GM21515 (cell line): Measurements from ENCODE around the gene HLA-E.
"Not testable (repeated sequence)": the region's sequence is repeated elsewhere in the genome, so short reads cannot be mapped to it uniquely, and the experiment has no call there.

ENCODE experiments used
- ATAC-seq: cut with Tn5 transposase; IDR thresholded peaks from one replicate; pipeline ENCODE4 v1.9.1; 2021; ENCODE audit not compliant: unreplicated experiment

HLA-E gene

GRCh38 chr6:30500421-30501355 lies 11.4 kb downstream of the HLA-E start:
- ATAC-seq, result no peak

- ATAC-seq, result peak; percentile 44
These were observed 18.8 kb downstream of the HLA-E start for GRCh38 chr6:30507849-30508827.

- ATAC-seq, result peak; percentile 41
These were observed 19.8 kb downstream of the HLA-E start for GRCh38 chr6:30508890-30509736.

DNA sequence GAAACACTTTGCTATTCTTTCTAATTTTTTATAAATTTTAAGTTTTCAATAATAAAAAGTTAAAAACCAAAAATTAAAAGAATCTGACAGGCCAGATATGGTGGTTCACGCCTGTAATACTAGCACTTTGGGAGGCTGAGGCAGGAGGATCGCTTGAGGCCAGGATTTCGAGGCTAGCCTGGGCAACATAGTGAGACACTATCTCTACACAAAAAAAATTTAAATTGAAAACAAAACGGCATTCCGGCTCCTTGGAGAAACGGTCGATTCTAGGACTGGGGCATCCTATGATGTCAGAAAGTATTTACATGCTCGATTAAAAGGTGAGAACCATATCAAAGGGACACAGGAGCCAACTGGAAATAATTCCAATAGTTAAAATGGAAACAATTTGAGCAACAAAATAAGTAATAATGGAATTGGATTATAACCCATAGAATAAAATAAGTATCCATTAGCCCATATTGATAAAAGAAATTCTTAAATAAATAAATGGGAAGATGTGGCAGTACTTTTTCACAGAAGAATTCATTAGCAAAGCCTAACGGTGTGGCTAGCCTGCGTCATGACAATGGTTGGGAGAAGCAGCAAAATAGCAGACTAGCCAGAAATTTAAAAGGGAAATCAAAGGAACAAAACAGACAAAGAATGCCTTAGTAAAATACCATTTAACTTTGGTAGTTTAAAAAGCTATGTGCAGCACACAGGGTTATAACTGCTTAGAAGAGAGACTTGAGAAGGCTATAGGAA lies 21.3 kb downstream of the HLA-E start:
- ATAC-seq, result no peak

DNA sequence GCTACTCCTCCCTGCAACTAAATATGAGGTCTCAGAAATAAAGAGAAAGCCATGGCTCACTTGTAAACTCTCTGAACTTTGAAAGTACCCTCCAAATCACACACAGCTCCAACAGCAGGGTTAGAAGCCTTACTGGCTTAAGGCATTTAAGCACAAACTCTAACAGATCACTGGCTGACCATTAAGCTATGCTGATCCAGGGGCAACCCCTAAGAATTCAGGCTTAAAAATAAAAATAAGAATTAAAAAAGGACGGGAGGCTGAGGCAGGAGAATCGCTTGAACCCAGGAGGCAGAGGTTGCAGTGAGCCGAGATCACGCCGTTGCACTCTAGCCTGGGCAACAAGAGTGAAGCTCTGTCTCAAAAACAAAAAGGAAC lies 21.8 kb downstream of the HLA-E start:
- ATAC-seq, result no peak

GRCh38 chr6:30513451-30513850 lies 24.1 kb downstream of the HLA-E start:
- no peak for ATAC-seq

DNA sequence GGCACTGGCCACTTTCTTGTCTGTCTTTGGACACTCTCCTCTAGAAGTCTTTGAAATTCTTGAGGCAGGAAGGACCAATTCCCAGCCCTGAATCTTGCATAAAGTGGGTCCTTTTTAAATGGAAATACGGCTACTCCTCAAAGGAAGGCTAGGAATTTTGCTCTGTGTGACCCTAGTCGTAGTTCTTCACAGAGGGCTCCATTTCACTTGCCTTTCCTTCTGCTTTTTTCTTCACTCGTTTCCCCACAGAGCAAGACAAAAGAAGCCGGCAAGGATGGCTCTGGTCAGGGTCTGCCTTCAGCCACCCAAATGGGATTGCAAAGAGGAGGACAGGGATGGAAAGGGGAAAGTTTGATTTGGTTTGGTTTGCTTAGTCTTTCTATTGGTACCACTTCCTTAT lies 25.8 kb downstream of the HLA-E start:
- no peak for ATAC-seq

DNA sequence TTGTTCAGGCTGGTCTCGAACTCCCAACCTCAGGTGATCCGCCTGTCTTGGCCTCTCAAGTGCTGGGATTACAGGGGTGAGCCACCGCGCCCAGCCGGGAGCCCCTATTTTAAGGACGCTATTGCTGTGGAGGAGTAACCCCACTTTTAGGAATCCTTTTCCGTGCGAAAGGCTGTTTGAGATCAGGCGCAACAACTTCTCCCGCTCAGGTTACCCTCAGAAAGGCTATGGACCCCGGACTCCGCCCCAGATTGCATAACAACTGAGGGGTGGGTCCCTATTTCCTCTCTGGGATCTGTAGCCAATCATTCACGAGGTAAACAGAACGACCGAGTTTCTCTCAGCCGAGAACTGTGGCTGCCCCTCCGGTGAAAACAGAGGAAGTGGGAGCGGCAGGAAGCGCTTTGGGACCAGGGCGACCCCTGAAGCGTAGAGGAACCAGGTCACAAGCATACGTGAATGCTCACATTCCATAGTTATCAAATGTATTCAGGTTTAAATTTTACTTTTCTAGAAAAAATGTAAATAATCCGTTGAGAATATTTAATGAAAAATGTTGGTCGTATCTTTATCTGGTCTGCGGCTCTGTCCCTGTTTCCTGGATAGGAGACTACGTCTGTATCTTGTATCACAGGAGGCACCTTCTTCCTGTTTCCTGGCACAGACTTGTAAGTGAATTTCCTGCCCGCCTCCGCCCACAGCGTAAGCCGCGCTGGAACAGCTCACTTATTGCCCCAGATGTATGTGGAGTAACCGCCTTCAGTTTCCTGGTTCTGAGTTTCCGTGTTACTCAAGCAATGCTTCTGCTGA lies 26.8 kb downstream of the HLA-E start:
- ATAC-seq, result peak; percentile 78

DNA sequence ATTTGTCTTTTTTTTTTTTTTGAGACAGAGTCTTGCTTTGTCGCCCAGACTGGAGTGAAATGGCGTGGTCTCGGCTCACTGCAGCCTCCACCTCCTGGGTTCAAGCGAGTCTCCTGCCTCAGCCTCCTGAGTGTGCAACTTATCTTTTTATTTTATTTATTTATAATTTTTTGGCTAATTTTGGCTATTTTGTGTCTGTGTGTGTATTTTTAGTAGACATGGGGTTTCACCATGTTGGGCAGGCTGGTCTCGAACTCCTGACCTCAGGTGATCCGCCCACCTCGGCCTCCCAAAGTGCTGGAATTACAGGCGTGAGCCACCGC lies 27.4 kb downstream of the HLA-E start:
- not testable (repeated sequence) for ATAC-seq

- not testable (repeated sequence) for ATAC-seq
These were observed 28.6 kb downstream of the HLA-E start for GRCh38 chr6:30517767-30518504.

- ATAC-seq, result not testable (repeated sequence)
These were observed 29.3 kb downstream of the HLA-E start for GRCh38 chr6:30518505-30519145.

DNA sequence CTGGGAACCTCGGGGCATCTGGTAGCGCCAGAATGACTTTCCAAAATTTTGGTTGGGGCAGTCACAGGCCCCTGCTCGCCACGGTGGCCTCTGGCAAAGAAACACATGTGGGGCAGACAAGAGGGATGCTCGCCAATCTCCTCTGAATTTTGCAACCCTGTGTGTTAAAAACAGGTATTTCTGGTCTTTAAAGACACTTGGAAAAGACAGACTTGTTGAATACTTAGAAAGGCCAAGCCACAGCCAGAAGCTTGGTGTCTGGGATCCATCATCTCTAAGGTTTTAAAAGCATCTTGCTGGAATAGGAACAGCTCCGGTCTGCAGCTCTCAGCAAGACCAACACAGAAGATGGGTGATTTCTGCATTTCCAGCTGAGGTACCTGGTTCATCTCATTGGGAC lies 31.2 kb downstream of the HLA-E start:
- ATAC-seq, result no peak

- ATAC-seq, result not testable (repeated sequence)
These were observed 31.8 kb downstream of the HLA-E start for GRCh38 chr6:30521082-30521481.

- ATAC-seq, result not testable (repeated sequence)
These were observed 32.6 kb downstream of the HLA-E start for GRCh38 chr6:30521952-30522351.

- ATAC-seq, result not testable (repeated sequence)
These were observed 37.1 kb downstream of the HLA-E start for GRCh38 chr6:30526444-30526843.

DNA sequence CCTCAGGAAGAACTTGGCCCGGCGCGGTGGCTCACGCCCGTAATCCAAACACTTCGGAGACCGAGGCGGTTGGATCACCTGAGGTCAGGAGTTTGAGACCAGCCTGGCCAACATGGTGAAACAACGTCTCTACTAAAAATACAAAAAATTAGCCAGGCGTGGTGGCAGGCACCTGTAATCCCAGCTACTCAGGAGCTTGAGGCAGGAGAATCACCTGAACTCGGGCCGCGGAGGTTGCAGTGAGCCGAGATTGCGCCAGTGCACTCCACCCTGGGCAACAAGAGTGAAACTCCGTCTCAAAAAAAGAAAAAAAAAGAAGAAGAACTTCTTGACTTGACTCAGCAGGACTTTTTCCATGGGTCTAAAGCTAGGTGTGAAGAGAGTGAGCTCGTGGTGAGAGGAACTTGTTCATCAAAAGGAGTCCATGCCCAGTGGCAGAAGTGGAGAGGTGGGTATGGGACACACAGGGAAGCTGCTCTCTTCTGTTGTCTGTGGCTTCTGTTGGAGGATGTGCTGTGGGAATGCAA lies 40.1 kb downstream of the HLA-E start:
- ATAC-seq, result not testable (repeated sequence)

GRCh38 chr6:30530014-30530413 lies 40.7 kb downstream of the HLA-E start:
- no peak for ATAC-seq
